HEK293 (cell line): ENCODE results near the gene IL20RA.

ENCODE experiments used
- CTCF ChIA-PET: fragments of 350-600 bp; formaldehyde crosslinking; extraction: SDS; loops from one replicate; lab custom pipeline; 2021; ENCODE audit warnings: antibody characterized with exemption; lab: Yijun Ruan, JAX
- POLR2A ChIA-PET: fragments of 300-600 bp; formaldehyde crosslinking; extraction: SDS; loops from one replicate; lab custom pipeline; 2020; ENCODE audit warnings: antibody characterized with exemption, inconsistent platforms; lab: Yijun Ruan, JAX
- H3K27ac ChIP-seq: fragments of 200-500 bp; sonication (Bioruptor generic); 2 replicates; pipeline ENCODE4 v1.5.1; 2014; ENCODE audit warnings: low read depth, low read length, control low read depth, inconsistent platforms; ENCODE audit errors: extremely low read depth
- H3K36me3 ChIP-seq, 2 experiments: fragments of 200-500 bp in 1 of 2; sonication (Bioruptor generic) in 1 of 2; 1 replicate in 1 of 2; 2 replicates in 1 of 2; pipeline ENCODE4 v1.5.1; 2014 to 2017; ENCODE audit warnings: inconsistent platforms in 2 of 2, low read length in 2 of 2; ENCODE audit not compliant: control insufficient read depth in 2 of 2, insufficient read depth in 1 of 2
- H3K4me1 ChIP-seq: fragments of 200-500 bp; sonication (Bioruptor generic); 2 replicates; pipeline ENCODE4 v1.5.1; 2014; ENCODE audit warnings: mild to moderate bottlenecking, low read length, inconsistent platforms; ENCODE audit not compliant: control insufficient read depth, insufficient read depth
- H3K4me3 ChIP-seq: 2 replicates; pipeline ENCODE4 v1.5.1; 2011; ENCODE audit warnings: low read depth, mild to moderate bottlenecking, control low read depth, low read length, moderate library complexity
- H3K9me3 ChIP-seq: fragments of 200-500 bp; sonication (Bioruptor generic); 2 replicates; pipeline ENCODE4 v1.5.1; 2014; ENCODE audit warnings: low read depth, low read length, inconsistent platforms; ENCODE audit not compliant: control insufficient read depth, insufficient read depth
- EGR2 ChIP-seq: fragments of 450-650 bp; formaldehyde crosslinking; IDR thresholded peaks from 2 replicates; pipeline ENCODE4 v1.5.1; 2016; ENCODE audit warnings: low read depth, missing biosample characterization, missing genetic modification characterization
- HIC1 ChIP-seq: fragments of 450-650 bp; formaldehyde crosslinking; IDR thresholded peaks from 2 replicates; pipeline ENCODE4 v1.5.1; 2016; ENCODE audit warnings: missing biosample characterization, missing genetic modification characterization
- PRDM2 ChIP-seq: fragments of 450-650 bp; formaldehyde crosslinking; IDR thresholded peaks from 2 replicates; pipeline ENCODE4 v1.5.1; 2016; ENCODE audit warnings: missing biosample characterization, missing genetic modification characterization, borderline replicate concordance
- ZBTB20 ChIP-seq: fragments of 450-650 bp; formaldehyde crosslinking; IDR thresholded peaks from 2 replicates; pipeline ENCODE4 v1.5.1; 2016; ENCODE audit warnings: missing biosample characterization, missing genetic modification characterization
- ZFP3 ChIP-seq: fragments of 450-650 bp; formaldehyde crosslinking; IDR thresholded peaks from 2 replicates; pipeline ENCODE4 v1.5.1; 2016; ENCODE audit warnings: low read depth, missing biosample characterization, missing genetic modification characterization
- ZNF239 ChIP-seq: fragments of 450-650 bp; formaldehyde crosslinking; IDR thresholded peaks from 2 replicates; pipeline ENCODE4 v1.5.1; 2016; ENCODE audit warnings: missing biosample characterization, missing genetic modification characterization
- ZNF354C ChIP-seq: fragments of 450-650 bp; formaldehyde crosslinking; IDR thresholded peaks from 2 replicates; pipeline ENCODE4 v1.5.1; 2016; ENCODE audit warnings: missing biosample characterization, missing genetic modification characterization, low read depth, borderline replicate concordance
- ZNF555 ChIP-seq: fragments of 450-650 bp; formaldehyde crosslinking; conservative IDR thresholded peaks from 2 replicates; pipeline ENCODE4 v1.5.1; 2017; ENCODE audit warnings: missing biosample characterization, mild to moderate bottlenecking, missing genetic modification characterization, inconsistent platforms
- ZNF596 ChIP-seq: fragments of 450-650 bp; IDR thresholded peaks from 2 replicates; pipeline ENCODE4 v1.5.0; 2018; ENCODE audit warnings: missing biosample characterization, mild to moderate bottlenecking, missing genetic modification characterization, moderate library complexity
- ZNF621 ChIP-seq: fragments of 450-650 bp; formaldehyde crosslinking; IDR thresholded peaks from 2 replicates; pipeline ENCODE4 v1.5.1; 2017; ENCODE audit warnings: missing biosample characterization, missing genetic modification characterization
- ZNF707 ChIP-seq: fragments of 450-650 bp; formaldehyde crosslinking; IDR thresholded peaks from 2 replicates; pipeline ENCODE4 v1.5.1; 2016; ENCODE audit warnings: missing biosample characterization, missing genetic modification characterization
- ZNF76 ChIP-seq: fragments of 450-650 bp; formaldehyde crosslinking; IDR thresholded peaks from 2 replicates; pipeline ENCODE4; 2016; ENCODE audit warnings: low read depth, missing biosample characterization, missing genetic modification characterization, borderline replicate concordance
- TF ChIP-seq, protein P1 (sequence below): fragments of 450-650 bp; formaldehyde crosslinking; IDR thresholded peaks from 2 replicates; pipeline ENCODE4 v1.5.1; 2017; ENCODE audit warnings: missing biosample characterization, missing genetic modification characterization
- TF ChIP-seq, protein P2 (sequence below): fragments of 450-650 bp; formaldehyde crosslinking; IDR thresholded peaks from 2 replicates; pipeline ENCODE4 v1.5.1; 2016; ENCODE audit warnings: missing biosample characterization, missing genetic modification characterization

IL20RA gene

GRCh38 chr6:136990754-136991153 lies 54.0 kb downstream of the IL20RA start (continued):
- TF ChIP-seq, protein P1, sequence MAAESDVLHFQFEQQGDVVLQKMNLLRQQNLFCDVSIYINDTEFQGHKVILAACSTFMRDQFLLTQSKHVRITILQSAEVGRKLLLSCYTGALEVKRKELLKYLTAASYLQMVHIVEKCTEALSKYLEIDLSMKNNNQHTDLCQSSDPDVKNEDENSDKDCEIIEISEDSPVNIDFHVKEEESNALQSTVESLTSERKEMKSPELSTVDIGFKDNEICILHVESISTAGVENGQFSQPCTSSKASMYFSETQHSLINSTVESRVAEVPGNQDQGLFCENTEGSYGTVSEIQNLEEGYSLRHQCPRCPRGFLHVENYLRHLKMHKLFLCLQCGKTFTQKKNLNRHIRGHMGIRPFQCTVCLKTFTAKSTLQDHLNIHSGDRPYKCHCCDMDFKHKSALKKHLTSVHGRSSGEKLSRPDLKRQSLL (tag by site-specific recombination): no peak

DNA sequence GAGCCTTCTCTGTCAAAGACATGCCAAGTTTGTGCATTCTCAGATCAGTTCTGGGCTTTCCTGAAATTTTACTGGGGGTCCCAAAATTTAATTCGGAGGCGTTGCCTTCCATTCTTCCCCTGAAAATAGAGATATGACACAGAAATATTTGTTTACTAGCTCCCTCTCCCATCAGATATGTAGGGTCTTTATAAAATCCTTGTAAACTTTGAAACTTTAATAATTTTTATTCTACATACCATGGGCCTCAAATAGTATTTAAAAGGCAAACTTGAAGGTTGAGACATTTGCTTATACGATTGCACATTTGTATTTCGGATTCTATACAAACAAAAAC lies 54.6 kb downstream of the IL20RA start:
- H3K27ac ChIP-seq: no peak overlapping the region; the same call in 1 of the 2 replicates
- POLR2A ChIA-PET: interaction anchor here (0.6 kb wide), 1 partner anchor 10 kb away, joined by 4 read pairs; no protein-coding TSS in a partner anchor
- peak overlapping the region; percentile 52 for H3K4me3 ChIP-seq

More for the DNA sequence above, 54.6 kb downstream of the IL20RA start:
- no peak for TF ChIP-seq ZNF76
- no peak for TF ChIP-seq ZNF621 (tag by site-specific recombination)
- no peak for TF ChIP-seq ZNF555 (tag by site-specific recombination)
- no peak for TF ChIP-seq ZFP3 (tag by site-specific recombination)
- no peak for TF ChIP-seq HIC1 (tag by site-specific recombination)
- no peak for TF ChIP-seq ZNF596 (tag by site-specific recombination)
- TF ChIP-seq ZNF707 (tag by site-specific recombination): no peak
- no peak for TF ChIP-seq EGR2
- TF ChIP-seq PRDM2 (tag by site-specific recombination): no peak
- TF ChIP-seq, protein P2, sequence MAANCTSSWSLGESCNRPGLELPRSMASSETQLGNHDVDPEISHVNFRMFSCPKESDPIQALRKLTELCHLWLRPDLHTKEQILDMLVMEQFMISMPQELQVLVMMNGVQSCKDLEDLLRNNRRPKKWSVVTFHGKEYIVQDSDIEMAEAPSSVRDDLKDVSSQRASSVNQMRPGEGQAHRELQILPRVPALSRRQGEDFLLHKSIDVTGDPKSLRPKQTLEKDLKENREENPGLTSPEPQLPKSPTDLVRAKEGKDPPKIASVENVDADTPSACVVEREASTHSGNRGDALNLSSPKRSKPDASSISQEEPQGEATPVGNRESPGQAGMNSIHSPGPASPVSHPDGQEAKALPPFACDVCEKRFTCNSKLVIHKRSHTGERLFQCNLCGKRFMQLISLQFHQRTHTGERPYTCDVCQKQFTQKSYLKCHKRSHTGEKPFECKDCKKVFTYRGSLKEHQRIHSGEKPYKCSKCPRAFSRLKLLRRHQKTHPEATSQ: no peak
- TF ChIP-seq ZNF239 (tag by site-specific recombination): no peak
- no peak for TF ChIP-seq ZBTB20 (tag by site-specific recombination)
- TF ChIP-seq ZNF354C (tag by site-specific recombination): no peak
- CTCF ChIA-PET: interaction anchor here (0.6 to 1.3 kb wide), 5 partner anchors 9 to 23 kb away, joined by 3 to 6 read pairs (median 4); no protein-coding TSS in a partner anchor
- Histone ChIP-seq H3K4me1 (peaks cover 5% of the 10 kb centered on the region), H3K36me3 (no peaks in the 10 kb centered on the region), H3K9me3 (no peaks in the 10 kb centered on the region)
